ENCODE measurements around the gene CRNN.
A peak's percentile ranks its signal among the peaks of the same experiment; 100 is the strongest.

CRNN gene

DNA sequence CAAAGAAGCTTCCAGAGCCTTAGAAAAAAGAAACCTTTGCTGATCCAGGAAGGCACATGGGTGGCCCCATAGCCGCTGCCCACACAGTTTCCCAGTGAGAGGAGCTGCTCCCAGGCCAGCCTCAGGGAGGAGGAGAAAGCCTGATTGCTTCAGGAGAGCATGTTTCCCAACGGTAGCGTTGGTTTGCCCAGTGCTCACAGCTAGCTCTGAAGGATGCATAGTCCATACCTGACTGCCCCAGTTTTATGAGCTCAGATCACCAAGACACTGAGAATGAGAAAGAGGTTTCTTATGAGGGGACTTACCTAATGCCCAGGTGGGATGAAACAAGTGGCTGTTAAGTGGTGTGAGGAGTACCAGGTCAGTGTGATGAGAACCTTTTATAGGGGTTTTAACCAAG is at the start of gene CRNN:
Gene CRNN (minus strand): TSS at position 355 of the 400 bp plus-strand sequence. CDS start 2,030 bp downstream, outside the sequence.
- DNase-seq (ENCODE audit: low spot score): no peak
- Histone ChIP-seq H3K4me3 (no peak within 1 kb of the TSS), H3K27ac (no peak within 1 kb of the TSS)
- TF ChIP-seq, protein P1, sequence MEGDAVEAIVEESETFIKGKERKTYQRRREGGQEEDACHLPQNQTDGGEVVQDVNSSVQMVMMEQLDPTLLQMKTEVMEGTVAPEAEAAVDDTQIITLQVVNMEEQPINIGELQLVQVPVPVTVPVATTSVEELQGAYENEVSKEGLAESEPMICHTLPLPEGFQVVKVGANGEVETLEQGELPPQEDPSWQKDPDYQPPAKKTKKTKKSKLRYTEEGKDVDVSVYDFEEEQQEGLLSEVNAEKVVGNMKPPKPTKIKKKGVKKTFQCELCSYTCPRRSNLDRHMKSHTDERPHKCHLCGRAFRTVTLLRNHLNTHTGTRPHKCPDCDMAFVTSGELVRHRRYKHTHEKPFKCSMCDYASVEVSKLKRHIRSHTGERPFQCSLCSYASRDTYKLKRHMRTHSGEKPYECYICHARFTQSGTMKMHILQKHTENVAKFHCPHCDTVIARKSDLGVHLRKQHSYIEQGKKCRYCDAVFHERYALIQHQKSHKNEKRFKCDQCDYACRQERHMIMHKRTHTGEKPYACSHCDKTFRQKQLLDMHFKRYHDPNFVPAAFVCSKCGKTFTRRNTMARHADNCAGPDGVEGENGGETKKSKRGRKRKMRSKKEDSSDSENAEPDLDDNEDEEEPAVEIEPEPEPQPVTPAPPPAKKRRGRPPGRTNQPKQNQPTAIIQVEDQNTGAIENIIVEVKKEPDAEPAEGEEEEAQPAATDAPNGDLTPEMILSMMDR (IDR thresholded peaks at IDR 0.05): no peak

DNA sequence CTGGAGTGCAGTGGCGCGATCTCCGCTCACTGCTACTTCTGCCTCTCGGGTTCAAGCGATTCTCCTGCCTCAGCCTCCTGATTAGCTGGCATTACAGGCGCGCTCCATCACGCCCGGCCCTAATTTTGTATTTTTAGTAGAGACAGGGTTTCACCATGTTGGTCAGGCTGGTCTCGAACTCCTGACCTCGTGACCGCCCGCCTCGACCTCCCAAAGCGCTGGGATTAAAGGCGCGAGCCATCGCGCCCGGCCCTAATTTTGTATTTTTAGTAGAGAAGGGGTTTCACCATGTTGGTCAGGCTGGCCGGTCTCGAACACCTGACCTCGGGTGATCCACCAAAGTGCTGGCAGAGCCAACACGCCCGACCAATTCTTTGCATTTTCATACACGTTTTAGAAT is 48.6 kb upstream of the CRNN start:
- Histone ChIP-seq H3K4me3 (no peak overlapping the region), H3K27ac (no peak overlapping the region)
- no peak for DNase-seq (ENCODE audit: low spot score)
- TF ChIP-seq, protein P1 (IDR thresholded peaks at IDR 0.05): no peak

DNA sequence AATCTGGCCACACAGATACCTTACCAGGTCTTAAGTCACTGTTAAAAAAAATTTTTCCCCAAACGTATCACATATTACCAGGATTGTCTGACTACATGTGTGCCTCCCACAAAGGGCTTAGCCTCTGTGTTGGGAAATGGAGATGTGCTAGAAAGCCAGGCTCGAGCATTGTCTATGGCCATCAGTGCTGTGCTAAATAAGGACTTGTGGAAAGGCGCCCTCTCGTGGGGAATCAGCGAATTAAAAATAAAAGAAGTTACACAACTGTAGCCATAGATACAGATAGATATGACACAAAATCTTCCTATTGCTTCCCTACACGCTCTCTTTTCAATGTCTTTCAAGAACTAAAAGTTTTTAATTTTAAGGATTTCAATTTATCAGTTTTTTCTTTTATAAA is 47.5 kb upstream of the CRNN start:
- Histone ChIP-seq H3K27ac (no peak overlapping the region), H3K4me3 (no peak overlapping the region)
- no peak for DNase-seq (ENCODE audit: low spot score)
- TF ChIP-seq, protein P1 (IDR thresholded peaks at IDR 0.05): peak; percentile 52

DNA sequence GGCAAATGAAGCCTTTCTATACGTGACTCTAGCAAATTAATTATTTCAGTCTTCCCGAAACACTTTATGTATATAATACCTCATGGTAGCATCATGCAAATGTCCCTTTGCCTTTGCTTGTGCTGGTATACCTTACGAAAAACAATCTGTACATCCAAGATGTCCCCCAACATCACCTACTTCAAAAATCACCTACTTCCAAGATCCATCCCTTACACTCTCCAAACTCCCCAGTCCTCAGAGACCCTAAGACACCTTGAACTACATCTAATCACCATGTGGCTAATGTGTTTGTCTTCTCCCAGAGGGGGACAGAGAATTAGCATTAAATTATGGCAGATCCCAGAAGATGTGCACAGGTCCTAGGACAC is 46.5 kb upstream of the CRNN start:
- TF ChIP-seq, protein P1 (IDR thresholded peaks at IDR 0.05): no peak

DNA sequence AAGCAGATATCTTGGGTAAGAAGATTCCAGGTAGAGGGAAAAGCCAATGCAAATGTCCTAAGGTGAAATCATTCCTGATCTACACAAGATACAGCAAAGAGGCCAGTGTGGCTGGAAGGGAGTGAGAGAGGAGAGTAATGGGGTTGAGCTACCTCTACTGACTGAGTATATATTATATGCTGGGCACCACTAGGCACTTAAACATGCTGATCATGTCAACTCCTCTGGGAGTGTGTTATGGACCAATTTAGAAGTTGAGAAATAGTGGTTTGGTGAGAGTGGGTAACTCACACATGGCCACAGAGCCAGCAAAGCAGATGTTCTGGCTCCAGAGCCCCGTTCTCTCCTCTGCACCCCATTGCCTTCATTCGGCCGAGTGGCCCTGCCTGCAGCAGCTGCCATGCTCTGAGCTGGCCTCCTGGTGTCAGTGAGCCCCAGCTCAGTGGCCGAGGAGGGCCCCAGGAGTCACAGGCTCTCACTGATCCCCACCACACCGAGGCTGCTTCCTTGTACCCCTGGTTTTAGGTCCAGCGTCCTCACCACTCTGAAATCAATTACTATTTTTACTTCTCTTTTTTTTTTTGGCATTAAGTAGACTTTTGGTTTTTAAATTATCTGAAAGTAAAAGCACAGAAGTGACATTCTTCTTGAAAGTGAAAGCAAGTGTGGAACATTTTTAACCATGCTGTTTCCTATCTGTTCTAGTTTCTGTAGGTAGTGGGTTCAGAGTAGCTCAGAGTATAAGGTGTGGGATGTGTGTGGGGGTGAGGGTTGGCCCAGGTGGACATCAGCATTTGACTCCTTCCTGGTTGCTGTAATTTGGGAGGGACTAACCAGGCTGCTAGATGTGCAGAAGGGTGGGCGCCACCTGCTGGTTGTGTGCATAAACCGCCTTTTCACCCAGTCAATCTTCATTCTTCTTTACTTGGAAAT is 45.8 kb upstream of the CRNN start:
- peak overlapping the region; percentile 47 for H3K4me3 ChIP-seq
- no peak for DNase-seq (ENCODE audit: low spot score)
- peak overlapping the region in 1 of 2 donors; percentile 4 for H3K27ac ChIP-seq
- TF ChIP-seq, protein P1 (IDR thresholded peaks at IDR 0.05): peak; percentile 63

More for the DNA sequence above, 46.5 kb upstream of the CRNN start:
- Histone ChIP-seq H3K27ac (no peak overlapping the region), H3K4me3 (no peak overlapping the region)
- no peak for DNase-seq (ENCODE audit: low spot score)

DNA sequence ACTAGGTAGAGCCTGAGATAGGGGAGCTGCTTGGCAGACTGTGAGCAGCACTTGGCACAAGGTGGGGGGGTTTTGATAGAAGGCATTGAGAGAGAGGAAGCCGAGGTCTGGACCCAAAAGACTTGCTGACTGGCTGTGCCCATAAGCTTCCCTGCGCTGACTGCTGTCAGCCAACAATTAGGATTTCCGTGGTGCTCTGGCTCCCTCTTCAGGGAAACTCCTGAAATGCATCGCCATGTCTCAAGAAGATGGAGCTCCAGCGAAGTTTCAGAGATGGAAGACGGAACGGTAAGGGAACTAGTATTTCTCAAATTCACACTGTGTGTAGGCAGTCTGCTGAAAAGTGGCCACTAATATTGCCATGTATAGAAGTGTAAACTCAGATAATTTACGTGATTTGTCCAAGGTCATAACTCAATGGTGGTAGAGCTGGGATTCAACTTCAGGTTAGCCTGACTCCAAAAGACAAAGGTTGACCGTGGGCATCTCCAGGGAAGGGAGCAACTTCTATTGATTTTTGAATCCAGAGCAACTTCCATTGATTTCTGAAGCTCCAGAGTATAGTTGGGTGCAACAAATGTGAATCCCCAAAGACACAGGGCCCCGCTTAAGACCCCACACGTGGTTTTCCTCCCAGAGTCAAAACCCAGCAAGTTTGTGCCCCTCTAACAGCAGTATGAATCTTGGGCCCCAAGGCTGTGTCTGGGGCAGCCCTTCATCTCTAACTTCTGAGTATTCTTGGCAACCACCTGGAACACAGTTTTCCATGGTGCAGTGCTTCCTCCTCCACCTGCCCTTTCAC is 44.5 kb upstream of the CRNN start:
- Histone ChIP-seq H3K4me3 (peak overlapping the region; percentile 39), H3K27ac (no peak overlapping the region)
- no peak for DNase-seq (ENCODE audit: low spot score)
- TF ChIP-seq, protein P1 (IDR thresholded peaks at IDR 0.05): peak; percentile 83
